Stimulated activated CD4-positive, alpha-beta T cell treated with anti-CD3 and anti-CD28 coated beads, TNF-alpha, amount 100 ng/mL, for 24 hours (primary cell): ENCODE results near the gene PHAF1.

Experiments used
- DNase-seq, 3 experiments: peaks; one replicate each; pipeline ENCODE4 v3.0.0-alpha.2; 2020; ENCODE audit warnings: low read depth in 3 of 3

PHAF1 gene

GRCh38 chr16:67109407-67110135 is at the start of gene PHAF1:
PHAF1 (plus strand) TSS chr16:67109941; CDS start chr16:67110176, 235 bp downstream.
- peak; percentile 89 to 95 (median 95) for DNase-seq

- no peak for DNase-seq
Measured at GRCh38 chr16:67063008-67063407, 46.7 kb upstream of the PHAF1 start.

- DNase-seq, result no peak
Measured at GRCh38 chr16:67068212-67068753, 41.5 kb upstream of the PHAF1 start.

GRCh38 chr16:67071476-67072048 is 38.2 kb upstream of the PHAF1 start:
- DNase-seq, result no peak

GRCh38 chr16:67075331-67075730 is 34.4 kb upstream of the PHAF1 start:
- DNase-seq, result no peak

GRCh38 chr16:67077871-67078270 is 31.9 kb upstream of the PHAF1 start:
- no peak for DNase-seq

- DNase-seq, result no peak
Measured at GRCh38 chr16:67082100-67082499, 27.6 kb upstream of the PHAF1 start.

- no peak for DNase-seq
Measured at GRCh38 chr16:67082891-67083290, 26.9 kb upstream of the PHAF1 start.

GRCh38 chr16:67084345-67085028 is 25.3 kb upstream of the PHAF1 start:
- no peak for DNase-seq

- DNase-seq, result no peak
Measured at GRCh38 chr16:67086822-67087221, 22.9 kb upstream of the PHAF1 start.

- no peak for DNase-seq
Measured at GRCh38 chr16:67087291-67087690, 22.4 kb upstream of the PHAF1 start.

GRCh38 chr16:67087803-67088202 is 21.9 kb upstream of the PHAF1 start:
- no peak for DNase-seq

- no peak for DNase-seq
Measured at GRCh38 chr16:67088551-67088950, 21.2 kb upstream of the PHAF1 start.

GRCh38 chr16:67089101-67089500 is 20.6 kb upstream of the PHAF1 start:
- no peak for DNase-seq

- DNase-seq, result no peak
Measured at GRCh38 chr16:67091906-67092566, 17.7 kb upstream of the PHAF1 start.

GRCh38 chr16:67093098-67093726 is 16.5 kb upstream of the PHAF1 start:
- DNase-seq, result no peak

- no peak for DNase-seq
Measured at GRCh38 chr16:67098599-67098998, 11.1 kb upstream of the PHAF1 start.

GRCh38 chr16:67100569-67101310 is 9.0 kb upstream of the PHAF1 start:
- no peak for DNase-seq

- no peak for DNase-seq
Measured at GRCh38 chr16:67101311-67102082, 8.2 kb upstream of the PHAF1 start.

- DNase-seq, result no peak
Measured at GRCh38 chr16:67104061-67104460, 5.7 kb upstream of the PHAF1 start.
